Epithelial cell of prostate (primary cell): ENCODE results near the gene ATP6V1G1.

Experiments used
- DNase-seq: peaks from one replicate; pipeline ENCODE4 v3.0.0-alpha.2; 2011; ENCODE audit warnings: low read depth, low spot score
- H3K27ac ChIP-seq: fragments of 450-650 bp; 2 replicates; pipeline ENCODE4 v1.5.1; 2017; ENCODE audit warnings: mild to moderate bottlenecking

Gene ATP6V1G1

GRCh38 chr9:114608525-114608796, 20.9 kb downstream of the ATP6V1G1 start:
- DNase-seq: no peak

GRCh38 chr9:114611516-114612271, 24.1 kb downstream of the ATP6V1G1 start:
- peak overlapping the region; percentile 62 for H3K27ac ChIP-seq
- DNase-seq: no peak

More at GRCh38 chr9:114608525-114608796, 20.9 kb downstream of the ATP6V1G1 start:
- no peak overlapping the region for H3K27ac ChIP-seq

- DNase-seq: no peak
Observed at GRCh38 chr9:114612272-114612923, 24.8 kb downstream of the ATP6V1G1 start.

GRCh38 chr9:114613087-114613486, 25.5 kb downstream of the ATP6V1G1 start:
- no peak overlapping the region for H3K27ac ChIP-seq
- DNase-seq: no peak

More at GRCh38 chr9:114612272-114612923, 24.8 kb downstream of the ATP6V1G1 start:
- H3K27ac ChIP-seq: peak overlapping the region; percentile 62

- DNase-seq: no peak
- no peak overlapping the region for H3K27ac ChIP-seq
Observed at GRCh38 chr9:114613919-114614318, 26.4 kb downstream of the ATP6V1G1 start.

GRCh38 chr9:114614373-114614772, 26.8 kb downstream of the ATP6V1G1 start:
- no peak for DNase-seq

GRCh38 chr9:114616684-114617520, 29.3 kb downstream of the ATP6V1G1 start:
- peak overlapping the region; percentile 16 for H3K27ac ChIP-seq
- no peak for DNase-seq

More at GRCh38 chr9:114614373-114614772, 26.8 kb downstream of the ATP6V1G1 start:
- no peak overlapping the region for H3K27ac ChIP-seq

GRCh38 chr9:114619191-114619761, 31.7 kb downstream of the ATP6V1G1 start:
- H3K27ac ChIP-seq: peak overlapping the region; percentile 14
- DNase-seq: no peak

GRCh38 chr9:114621561-114621960, 34.0 kb downstream of the ATP6V1G1 start:
- H3K27ac ChIP-seq: no peak overlapping the region
- no peak for DNase-seq

- no peak for DNase-seq
- H3K27ac ChIP-seq: no peak overlapping the region
Observed at GRCh38 chr9:114621975-114622609, 34.5 kb downstream of the ATP6V1G1 start.

- no peak overlapping the region for H3K27ac ChIP-seq
- DNase-seq: no peak
Observed at GRCh38 chr9:114624677-114625076, 37.1 kb downstream of the ATP6V1G1 start.

GRCh38 chr9:114626415-114627020, 38.9 kb downstream of the ATP6V1G1 start:
- no peak for DNase-seq
- no peak overlapping the region for H3K27ac ChIP-seq

- no peak for DNase-seq
- H3K27ac ChIP-seq: no peak overlapping the region
Observed at GRCh38 chr9:114627553-114627952, 40.0 kb downstream of the ATP6V1G1 start.

- DNase-seq: no peak
- H3K27ac ChIP-seq: no peak overlapping the region
Observed at GRCh38 chr9:114629563-114630090, 42.1 kb downstream of the ATP6V1G1 start.

- no peak for DNase-seq
- no peak overlapping the region for H3K27ac ChIP-seq
Observed at GRCh38 chr9:114631166-114631565, 43.6 kb downstream of the ATP6V1G1 start.

- DNase-seq: no peak
- H3K27ac ChIP-seq: no peak overlapping the region
Observed at GRCh38 chr9:114633438-114634089, 46.0 kb downstream of the ATP6V1G1 start.

- H3K27ac ChIP-seq: no peak overlapping the region
- no peak for DNase-seq
Observed at GRCh38 chr9:114634387-114634786, 46.8 kb downstream of the ATP6V1G1 start.

GRCh38 chr9:114638404-114638803, 50.8 kb downstream of the ATP6V1G1 start:
- DNase-seq: no peak
- no peak overlapping the region for H3K27ac ChIP-seq

GRCh38 chr9:114641967-114642366, 54.4 kb downstream of the ATP6V1G1 start:
- H3K27ac ChIP-seq: no peak overlapping the region
- DNase-seq: no peak
